H1 (cell line): ENCODE results near the gene EID1. TPM values are rescaled to one million over a fixed set of nuclear protein-coding genes. Genes with fewer than 3 reads are reported as not detected.

ENCODE experiments used
- CTCF ChIA-PET: fragments of 300-600 bp; sonication (Branson Sonifier 250); formaldehyde crosslinking; loops from one replicate; lab custom pipeline; 2021; ENCODE audit not compliant: partially characterized antibody; lab: Charles Lee
- POLR2A ChIA-PET: fragments of 300-600 bp; sonication (Branson Sonifier 250); formaldehyde crosslinking; loops from one replicate; lab custom pipeline; 2021; ENCODE audit warnings: inconsistent platforms; ENCODE audit not compliant: partially characterized antibody; lab: Charles Lee
- DNase-seq, 2 experiments: peaks; one replicate each; pipeline versions ENCODE4 v3.0.0 to v3.0.0-alpha.2; 2010 to 2022; ENCODE audit warnings: low spot score in 2 of 2, low read depth in 1 of 2, mixed read lengths in 1 of 2
- FAIRE-seq: peaks from 2 replicates; lab custom pipeline; 2011; peaks lifted over from hg19 to GRCh38; lab: Jason Lieb, UNC
- H2AFZ ChIP-seq: 2 replicates; pipeline ENCODE4 v1.8.1; 2012; ENCODE audit warnings: low read length, inconsistent platforms
- H2AK5ac ChIP-seq: 2 replicates; pipeline ENCODE4 v1.6.1; 2013; ENCODE audit warnings: low read depth, low read length
- H2BK120ac ChIP-seq: replicated peaks from 2 replicates; pipeline ENCODE3; 2013; ENCODE audit warnings: low read depth, low read length, inconsistent platforms
- H2BK12ac ChIP-seq: 2 replicates; pipeline ENCODE4 v1.6.1; 2013; ENCODE audit warnings: low read depth, low read length
- H2BK15ac ChIP-seq: 2 replicates; pipeline ENCODE4 v1.6.1; 2013; ENCODE audit warnings: low read length
- H2BK20ac ChIP-seq: 2 replicates; pipeline ENCODE4 v1.6.1; 2013; ENCODE audit warnings: low read length
- H2BK5ac ChIP-seq: 2 replicates; pipeline ENCODE4 v1.6.1; 2013; ENCODE audit warnings: low read depth, low read length
- H3K14ac ChIP-seq: 2 replicates; pipeline ENCODE4 v1.6.1; 2013; ENCODE audit warnings: inconsistent platforms; ENCODE audit not compliant: insufficient read length
- H3K18ac ChIP-seq: 2 replicates; pipeline ENCODE4 v1.6.1; 2013; ENCODE audit warnings: low read length; ENCODE audit errors: extremely low read depth
- H3K23ac ChIP-seq: 2 replicates; pipeline ENCODE4 v1.6.1; 2013; ENCODE audit warnings: inconsistent platforms; ENCODE audit not compliant: insufficient read length
- H3K23me2 ChIP-seq: 2 replicates; pipeline ENCODE4 v1.6.1; 2013; ENCODE audit warnings: low read depth, low read length
- H3K27ac ChIP-seq: 2 replicates; pipeline ENCODE4 v1.6.1; 2011; ENCODE audit warnings: low read depth, low read length, inconsistent platforms
- H3K27me3 ChIP-seq, 4 experiments: replicated peaks in 1 of 4; 1 replicate in 1 of 4; 2 replicates in 3 of 4; pipeline versions ENCODE4 v1.6.1 to v1.8.1; 2011 to 2013; ENCODE audit warnings: low read length in 3 of 4, mild to moderate bottlenecking in 3 of 4, inconsistent platforms in 2 of 4, mixed read lengths in 2 of 4, moderate library complexity in 1 of 4; ENCODE audit not compliant: control insufficient read depth in 3 of 4, insufficient read depth in 3 of 4; ENCODE audit errors: extremely low read depth in 1 of 4
- H3K36me3 ChIP-seq, 4 experiments: 2 replicates each; pipeline versions ENCODE4 v1.6.1 to v1.8.1; 2011 to 2013; ENCODE audit warnings: mild to moderate bottlenecking in 4 of 4, low read length in 3 of 4, moderate library complexity in 2 of 4, control low read depth in 1 of 4, inconsistent platforms in 1 of 4; ENCODE audit not compliant: insufficient read depth in 4 of 4, control insufficient read depth in 2 of 4
- H3K4ac ChIP-seq: replicated peaks from 2 replicates; pipeline ENCODE3; 2013; ENCODE audit warnings: low read length, low read depth, mixed read lengths, inconsistent platforms; ENCODE audit not compliant: insufficient read length
- H3K4me1 ChIP-seq, 4 experiments: replicated peaks in 1 of 4; 1 replicate in 1 of 4; 2 replicates in 3 of 4; pipeline versions ENCODE4 v1.6.1 to v1.8.1; 2011 to 2013; ENCODE audit warnings: low read length in 3 of 4, inconsistent platforms in 2 of 4, mixed read lengths in 1 of 4; ENCODE audit not compliant: insufficient read depth in 4 of 4, control insufficient read depth in 3 of 4
- H3K4me2 ChIP-seq, 2 experiments: 2 replicates each; pipeline versions ENCODE4 v1.6.1 to v1.8.1; 2011 to 2013; ENCODE audit warnings: low read depth in 2 of 2, low read length in 2 of 2, control low read depth in 1 of 2, inconsistent platforms in 1 of 2, mild to moderate bottlenecking in 1 of 2; ENCODE audit not compliant: insufficient read depth in 1 of 2
- H3K4me3 ChIP-seq, 4 experiments: fragments of 200-600, 300-600 bp in 1 of 4; sonication (generic), shearing (Covaris generic), sonication (Bioruptor Twin) in 1 of 4; 2 replicates each; pipeline versions ENCODE4 v1.5.1 to v1.8.1; 2011 to 2016; ENCODE audit warnings: low read length in 4 of 4, low read depth in 3 of 4, control low read depth in 2 of 4, inconsistent platforms in 2 of 4, mild to moderate bottlenecking in 2 of 4, mixed read lengths in 1 of 4, moderate library complexity in 1 of 4; ENCODE audit not compliant: insufficient read depth in 2 of 4; ENCODE audit errors: extremely low read depth in 1 of 4
- H3K56ac ChIP-seq: replicated peaks from 2 replicates; pipeline ENCODE3; 2013; ENCODE audit warnings: low read depth, mild to moderate bottlenecking, mixed read lengths, low read length, inconsistent platforms; ENCODE audit not compliant: insufficient read length
- H3K79me1 ChIP-seq: 2 replicates; pipeline ENCODE4 v1.6.1; 2013; ENCODE audit warnings: low read depth, low read length, control low read depth
- H3K79me2 ChIP-seq, 2 experiments: 2 replicates each; pipeline versions ENCODE4 v1.6.1 to v1.8.1; 2012 to 2013; ENCODE audit warnings: low read length in 2 of 2, mild to moderate bottlenecking in 2 of 2, inconsistent platforms in 1 of 2; ENCODE audit not compliant: insufficient read depth in 2 of 2, control insufficient read depth in 1 of 2
- H3K9ac ChIP-seq, 4 experiments: replicated peaks in 1 of 4; 1 replicate in 1 of 4; 2 replicates in 3 of 4; pipeline versions ENCODE4 v1.6.1 to v1.8.1; 2011 to 2013; ENCODE audit warnings: low read depth in 3 of 4, low read length in 3 of 4, control low read depth in 2 of 4, mild to moderate bottlenecking in 2 of 4, moderate library complexity in 2 of 4, inconsistent platforms in 1 of 4; ENCODE audit errors: extremely low read depth in 1 of 4
- H3K9me3 ChIP-seq, 2 experiments: 2 replicates each; pipeline versions ENCODE4 v1.6.1 to v1.8.1; 2012 to 2013; ENCODE audit warnings: mild to moderate bottlenecking in 2 of 2, moderate library complexity in 2 of 2, control low read depth in 1 of 2, inconsistent platforms in 1 of 2, low read depth in 1 of 2, low read length in 1 of 2, mixed read lengths in 1 of 2; ENCODE audit not compliant: insufficient read depth in 2 of 2
- H4K20me1 ChIP-seq, 2 experiments: replicated peaks in 1 of 2; 2 replicates each; pipeline versions ENCODE3 to v1.8.1; 2011 to 2013; ENCODE audit warnings: inconsistent platforms in 2 of 2, low read length in 2 of 2, mild to moderate bottlenecking in 1 of 2; ENCODE audit not compliant: insufficient read depth in 2 of 2, control insufficient read depth in 1 of 2
- H4K5ac ChIP-seq: 2 replicates; pipeline ENCODE4 v1.6.1; 2013; ENCODE audit warnings: low read length, low read depth, mixed read lengths, inconsistent platforms; ENCODE audit not compliant: insufficient read length
- H4K8ac ChIP-seq: 2 replicates; pipeline ENCODE4 v1.8.0; 2013; ENCODE audit warnings: mild to moderate bottlenecking, moderate library complexity, low read length, inconsistent platforms; ENCODE audit not compliant: insufficient read depth; ENCODE audit errors: extremely low read depth
- H4K91ac ChIP-seq: replicated peaks from 2 replicates; pipeline ENCODE3; 2013; ENCODE audit warnings: low read length, mixed read lengths, inconsistent platforms; ENCODE audit not compliant: insufficient read length
- BACH1 ChIP-seq: IDR thresholded peaks from 2 replicates; pipeline ENCODE4 v1.6.1; 2012; ENCODE audit warnings: low read length, improper control_type of control experiment
- CHD1 ChIP-seq: IDR thresholded peaks from 2 replicates; pipeline ENCODE4 v1.6.1; 2012; ENCODE audit warnings: low read depth, low read length, improper control_type of control experiment
- CTBP2 ChIP-seq: IDR thresholded peaks from 2 replicates; pipeline ENCODE4 v1.7.0; 2011; ENCODE audit warnings: borderline replicate concordance, mild to moderate bottlenecking, moderate library complexity, mixed read lengths, low read length; ENCODE audit not compliant: insufficient read depth, insufficient read length
- EP300 ChIP-seq, 2 experiments: IDR thresholded peaks; 1 replicate in 1 of 2; 2 replicates in 1 of 2; pipeline ENCODE4 v1.6.1; 2011 to 2012; ENCODE audit warnings: low read depth in 2 of 2, low read length in 2 of 2, mild to moderate bottlenecking in 2 of 2, borderline replicate concordance in 1 of 2, inconsistent platforms in 1 of 2, moderate library complexity in 1 of 2
- EZH2 ChIP-seq: fragments of 200-600 bp; sonication (generic); IDR thresholded peaks from 2 replicates; pipeline ENCODE4 v1.7.1; 2012; ENCODE audit warnings: low read depth, mild to moderate bottlenecking, moderate library complexity, low read length, inconsistent platforms; ENCODE audit not compliant: severe bottlenecking
- KDM1A ChIP-seq: fragments of 200-600, 300-600 bp; sonication (generic); IDR thresholded peaks from 2 replicates; pipeline ENCODE4 v1.7.1; 2016; ENCODE audit warnings: mild to moderate bottlenecking, low read length, borderline replicate concordance
- KDM4A ChIP-seq: IDR thresholded peaks from one replicate; pipeline ENCODE4 v1.7.1; 2012; ENCODE audit warnings: low read depth, mild to moderate bottlenecking, moderate library complexity, low read length, inconsistent platforms; ENCODE audit not compliant: severe bottlenecking
- KDM5A ChIP-seq: fragments of 200-600 bp; IDR thresholded peaks from 2 replicates; pipeline ENCODE4 v1.7.1; 2012; ENCODE audit warnings: mild to moderate bottlenecking, low read length, inconsistent platforms, mixed read lengths
- PHF8 ChIP-seq: fragments of 200-600 bp; sonication (generic); conservative IDR thresholded peaks from 2 replicates; pipeline ENCODE4 v1.7.1; 2012; ENCODE audit warnings: low read depth, mild to moderate bottlenecking, inconsistent platforms, low read length, moderate library complexity
- POU5F1 ChIP-seq: IDR thresholded peaks from 2 replicates; pipeline ENCODE4 v1.6.1; 2011; ENCODE audit warnings: low read depth, mild to moderate bottlenecking, low read length, moderate library complexity
- SAP30 ChIP-seq: fragments of 300-600 bp; sonication (generic); IDR thresholded peaks from 2 replicates; pipeline ENCODE4 v1.7.1; 2012; ENCODE audit warnings: low read length, moderate library complexity, mild to moderate bottlenecking, inconsistent platforms; ENCODE audit not compliant: insufficient read depth, insufficient replicate concordance
- SIRT6 ChIP-seq: IDR thresholded peaks from one replicate; pipeline ENCODE4 v1.7.1; 2012; ENCODE audit warnings: low read length, inconsistent platforms
- SUZ12 ChIP-seq: fragments of 200-600 bp; sonication (generic); IDR thresholded peaks from 2 replicates; pipeline ENCODE4 v1.6.1; 2012; ENCODE audit warnings: mild to moderate bottlenecking, inconsistent platforms, low read length, moderate library complexity, mixed read lengths
- YY1 ChIP-seq: IDR thresholded peaks from 2 replicates; pipeline ENCODE4 v1.6.1; 2011; ENCODE audit warnings: low read depth, mild to moderate bottlenecking, low read length
- WGBS, 2 experiments: shearing (Covaris generic) in 1 of 2; methylation state at CpG; one replicate each; pipeline versions ENCODE4 v1.1.6 to v1.1.7; 2013 to 2015; ENCODE audit warnings: low lambda C conversion rate in 2 of 2, mixed read lengths in 2 of 2, inconsistent platforms in 1 of 2, low coverage in 1 of 2, missing lambda C conversion rate in 1 of 2; ENCODE audit not compliant: insufficient replicate concordance in 2 of 2, insufficient coverage in 1 of 2, insufficient read length in 1 of 2; ENCODE audit errors: extremely low coverage in 1 of 2, missing lambda C conversion rate in 1 of 2; 5-methylcytosine and 5-hydroxymethylcytosine counted together
- polyA plus RNA-seq, 7 experiments: library from polyadenylated mRNA; depleted of rRNA in 3 of 7; stranded (reverse) in 5 of 7; unstranded in 2 of 7; fragments of >200 nt in 5 of 7; fragments of 200-250 nt in 2 of 7; gene quantifications; 1 replicate in 5 of 7; 2 replicates in 1 of 7; 4 replicates in 1 of 7; pipeline versions ENCODE4 v1.2.1 to v1.2.3, GENCODE V29; 2011 to 2013; ENCODE audit warnings: missing spikeins in 2 of 7, mixed read lengths in 2 of 7
- total RNA-seq: library from RNA; stranded (reverse); fragmentation: NEBNext Ultra II Directional; extraction: Animal tissue kit (Norgen Biotek cat#: 25700); gene quantifications from 2 replicates; pipeline ENCODE4 v1.2.1, GENCODE V29; 2021

The EID1 gene
- total and polyA plus RNA-seq, 2 of the 8 experiments (the other 6 are each of a cell fraction or from before 2014, with no cell fraction given) = 101 to 110 TPM

DNA sequence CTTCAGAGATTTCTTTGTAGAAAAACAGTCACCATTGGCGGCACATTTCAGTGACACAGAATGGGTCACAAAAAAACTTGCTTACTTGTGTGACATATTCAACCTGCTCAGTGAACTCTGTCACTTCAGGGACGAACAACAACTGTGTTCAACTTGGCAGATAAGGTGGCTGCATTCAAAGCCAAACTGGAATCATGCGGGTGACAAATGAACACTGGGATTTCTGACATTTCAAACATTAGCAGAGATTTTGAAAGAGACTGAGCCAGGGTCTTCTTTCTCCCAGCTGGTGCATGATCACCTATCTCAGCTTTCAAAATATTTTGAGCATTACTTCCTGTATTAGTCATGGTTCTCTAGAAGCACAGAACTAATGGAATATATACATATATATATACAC lies 1.9 kb upstream of the EID1 start:
- H3K27me3 ChIP-seq = no peaks in the 10 kb centered on the region
- no peaks in the 10 kb centered on the region for H3K9me3 ChIP-seq
- 0 out of 7 replicates have a peak, but pooled peaks cover 0 to 4% (median 0%) of the 10 kb centered on the region in 4 experiments for H3K4me1 ChIP-seq
- no peak overlapping the region for H3K23ac ChIP-seq
- H3K79me2 ChIP-seq = peaks cover 0 to 23% of the 10 kb centered on the region in 2 experiments; a peak in 3 of 4 replicates
- ChIA-PET CTCF (interaction anchor here (0.9 to 2.3 kb wide), 2 partner anchors 14 to 90 kb away, joined by 3 to 10 read pairs; no protein-coding TSS in a partner anchor), POLR2A (no interaction called here)
- no peak overlapping the region for H2BK5ac ChIP-seq
- H3K4me2 ChIP-seq = no peak overlapping the region
- no peaks in the 10 kb centered on the region for H3K79me1 ChIP-seq
- H2AFZ ChIP-seq = no peak overlapping the region
- H3K14ac ChIP-seq = no peak overlapping the region
- no peak overlapping the region for H3K56ac ChIP-seq
- no peak overlapping the region for H2AK5ac ChIP-seq
- no peak for TF ChIP-seq KDM4A
- TF ChIP-seq PHF8 = no peak
- TF ChIP-seq POU5F1 = no peak
- TF ChIP-seq CHD1 = no peak
- TF ChIP-seq YY1 = no peak
- no peak for TF ChIP-seq KDM1A
- TF ChIP-seq EZH2 = no peak
- no peak for TF ChIP-seq EP300 (IDR thresholded peaks at IDR 0.05; ENCODE audit: borderline replicate concordance in 1 of 2, low read depth in 2 of 2, low read length in 2 of 2)
- TF ChIP-seq KDM5A = no peak
- TF ChIP-seq SAP30 = no peak
- no peak for TF ChIP-seq BACH1
- no peak for TF ChIP-seq CTBP2
- no peak for TF ChIP-seq SUZ12
- TF ChIP-seq SIRT6 = no peak
- no peak overlapping the region for H3K9ac ChIP-seq
- no peaks in the 10 kb centered on the region for H3K23me2 ChIP-seq
- H2BK120ac ChIP-seq = no peak overlapping the region
- H4K20me1 ChIP-seq = no peaks in the 10 kb centered on the region
- H4K5ac ChIP-seq = no peak overlapping the region
- H3K36me3 ChIP-seq = no peaks in the 10 kb centered on the region; a peak in 1 of 8 replicates
- DNase-seq = no peak
- H3K4me3 ChIP-seq = no peak overlapping the region
- H2BK20ac ChIP-seq = no peak overlapping the region
- no peak for FAIRE-seq
- no peak overlapping the region for H3K18ac ChIP-seq
- H4K8ac ChIP-seq = no peak overlapping the region
- H2BK12ac ChIP-seq = no peak overlapping the region
- H3K27ac ChIP-seq = no peak overlapping the region
- WGBS, 2 experiments = 81% methylated on average over 3 of the region's 3 CpGs; no CpG with 5 or more reads in 1 of the 2 experiments
- H2BK15ac ChIP-seq = no peak overlapping the region
- H4K91ac ChIP-seq = no peak overlapping the region
- H3K4ac ChIP-seq = no peak overlapping the region
